NCI-H2196 treated with DMSO at 0.1 percent for 48 hours (cell line): ENCODE measurements around the gene SLC27A5.
A peak's percentile ranks its signal among the peaks of the same experiment; 100 is the strongest.
"Not testable (repeated sequence)": the region's sequence is repeated elsewhere in the genome, so short reads cannot be mapped to it uniquely, and the experiment has no call there.

Source experiments
- DNase-seq: peaks from one replicate; lab custom pipeline; 2025; ENCODE audit not compliant: unreplicated experiment; lab: John Stamatoyannopoulos, UW

The SLC27A5 gene

DNA sequence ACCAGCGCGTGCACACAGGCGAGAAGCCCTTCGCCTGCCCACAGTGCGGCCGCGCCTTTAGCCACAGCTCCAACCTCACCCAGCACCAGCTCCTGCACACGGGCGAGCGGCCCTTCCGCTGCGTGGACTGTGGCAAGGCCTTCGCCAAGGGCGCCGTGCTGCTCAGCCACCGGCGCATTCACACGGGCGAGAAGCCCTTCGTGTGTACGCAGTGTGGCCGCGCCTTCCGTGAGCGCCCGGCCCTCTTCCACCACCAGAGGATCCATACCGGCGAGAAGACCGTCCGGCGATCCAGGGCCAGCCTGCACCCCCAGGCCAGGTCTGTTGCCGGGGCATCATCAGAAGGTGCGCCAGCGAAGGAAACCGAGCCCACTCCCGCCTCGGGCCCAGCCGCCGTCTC, 40.1 kb downstream of the SLC27A5 start:
- DNase-seq: no peak

DNA sequence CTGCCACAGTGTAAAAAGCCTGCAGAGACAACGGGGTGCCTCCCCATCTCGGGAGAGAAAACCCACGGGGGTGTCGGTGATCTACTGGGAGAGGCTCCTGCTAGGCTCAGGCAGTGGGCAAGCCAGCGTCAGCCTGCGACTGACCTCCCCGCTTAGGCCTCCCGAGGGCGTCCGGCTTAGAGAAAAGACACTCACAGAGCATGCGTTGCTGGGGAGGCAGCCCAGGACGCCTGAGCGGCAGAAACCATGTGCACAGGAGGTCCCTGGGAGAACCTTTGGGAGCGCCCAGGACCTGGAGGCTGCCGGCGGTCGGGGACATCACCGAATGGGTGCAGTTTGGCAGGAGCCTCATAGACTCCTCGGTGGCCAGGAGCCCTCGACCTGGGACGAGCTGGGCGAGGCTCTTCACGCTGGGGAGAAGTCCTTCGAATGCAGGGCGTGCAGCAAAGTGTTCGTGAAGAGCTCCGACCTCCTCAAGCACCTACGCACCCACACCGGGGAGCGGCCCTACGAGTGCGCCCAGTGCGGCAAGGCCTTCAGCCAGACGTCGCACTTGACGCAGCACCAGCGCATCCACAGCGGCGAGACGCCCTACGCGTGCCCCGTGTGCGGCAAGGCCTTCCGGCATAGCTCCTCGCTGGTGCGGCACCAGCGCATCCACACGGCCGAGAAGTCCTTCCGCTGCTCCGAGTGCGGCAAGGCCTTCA, 40.8 kb downstream of the SLC27A5 start:
- not testable (repeated sequence) for DNase-seq

DNA sequence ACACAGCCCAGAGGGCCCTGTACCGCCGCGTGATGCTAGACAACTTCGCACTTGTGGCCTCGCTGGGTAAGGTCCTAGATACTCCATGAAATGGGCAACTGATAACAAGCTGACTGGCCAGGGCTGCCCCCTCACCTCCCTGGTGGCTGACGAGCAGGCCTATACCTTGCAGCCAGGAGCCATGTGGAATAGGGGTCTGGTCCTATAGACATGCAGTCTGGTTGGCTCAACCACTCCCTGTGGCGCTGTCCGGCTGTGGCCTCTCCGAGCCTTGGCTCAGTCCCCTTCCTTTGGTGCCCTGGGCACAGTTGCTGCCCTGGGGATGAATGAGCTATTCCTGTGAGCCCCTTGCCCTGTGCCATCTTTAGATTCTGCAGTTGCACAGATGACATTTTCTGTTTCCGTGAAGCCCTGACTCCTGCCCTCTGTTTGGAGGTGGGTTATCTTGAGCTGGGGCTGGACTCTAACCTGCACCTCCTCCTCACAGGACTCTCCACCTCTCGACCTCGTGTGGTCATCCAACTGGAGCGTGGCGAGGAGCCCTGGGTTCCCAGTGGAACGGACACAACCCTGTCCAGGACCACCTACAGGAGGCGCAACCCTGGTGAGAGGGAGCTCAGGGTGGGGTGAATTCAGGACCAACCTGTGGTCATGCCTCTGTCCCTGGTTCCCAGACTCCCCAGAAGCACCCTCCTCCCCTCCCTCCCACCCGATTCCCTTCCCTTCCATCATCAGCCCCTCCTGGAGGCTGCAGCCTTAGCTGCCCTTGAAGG, 42.4 kb downstream of the SLC27A5 start:
- no peak for DNase-seq

DNA sequence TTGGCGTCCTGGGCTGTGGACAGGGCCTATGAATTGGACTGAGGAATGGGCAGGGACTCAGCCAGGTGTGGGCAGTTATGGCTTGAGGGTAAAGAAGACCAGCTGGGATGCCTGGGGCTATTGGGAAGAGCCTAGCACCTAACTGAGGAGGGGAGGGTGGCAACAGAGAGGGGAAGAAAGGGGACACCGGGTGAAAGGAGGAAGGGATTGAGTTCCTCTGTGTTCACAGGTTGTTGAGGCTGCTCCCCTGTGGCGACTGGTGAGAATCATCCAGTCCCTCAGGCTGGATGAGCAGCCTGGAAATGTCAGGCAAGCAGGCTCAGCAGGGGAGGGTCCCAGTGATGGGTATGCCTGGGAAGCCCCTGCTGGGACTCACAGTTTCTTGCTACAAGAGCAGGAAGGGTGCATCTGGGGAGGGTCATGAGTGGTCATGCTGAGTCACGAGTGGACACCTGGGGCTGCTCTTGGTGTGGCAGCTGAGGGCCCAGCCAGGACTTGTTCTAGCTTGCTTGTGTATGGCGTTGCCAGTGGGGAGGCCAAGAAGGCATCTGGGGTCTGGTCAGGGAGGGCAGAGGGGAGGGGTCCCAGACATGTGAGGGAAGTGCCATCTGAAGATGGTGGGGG, 43.5 kb downstream of the SLC27A5 start:
- DNase-seq: no peak

DNA sequence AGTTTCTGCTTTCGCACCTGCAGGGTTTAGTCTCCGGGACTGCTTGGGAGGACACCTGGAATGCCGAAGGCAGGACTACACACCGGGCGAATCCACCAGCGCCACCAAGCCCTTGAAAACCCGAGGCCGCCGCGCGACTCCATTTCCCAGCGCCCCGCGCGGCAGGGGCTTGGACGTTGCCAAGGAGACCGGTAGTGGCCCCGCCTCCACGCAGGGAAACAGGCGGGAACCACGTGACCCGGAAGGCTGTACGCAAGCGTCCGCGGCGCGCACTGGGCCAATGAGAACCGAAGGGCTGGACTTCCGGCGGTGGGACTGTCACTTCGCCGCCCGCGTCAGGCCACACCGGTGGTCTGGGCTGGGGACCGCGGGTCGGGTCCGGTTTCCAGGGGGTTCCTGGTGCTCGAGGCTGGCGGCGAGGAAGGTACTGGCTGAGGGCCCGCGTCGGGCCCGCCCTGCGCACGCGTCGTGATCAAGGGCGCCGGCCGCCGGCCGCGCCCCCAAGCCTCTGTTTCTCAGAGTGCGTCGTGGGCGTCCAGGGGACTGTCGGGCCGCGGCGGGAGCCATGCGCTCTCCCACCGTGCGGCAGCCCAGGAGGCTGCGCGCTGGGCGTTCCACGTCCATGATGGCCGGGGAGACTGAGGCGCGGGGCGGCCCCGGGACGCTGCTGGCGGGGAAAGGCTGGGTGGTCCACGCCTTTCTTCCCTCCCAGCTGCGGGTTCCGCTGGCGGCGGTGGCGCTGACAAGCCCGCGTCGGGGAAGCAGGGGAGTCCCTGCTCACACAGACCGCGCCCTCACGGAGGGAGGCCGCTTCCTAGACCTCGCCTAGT, 44.8 kb downstream of the SLC27A5 start, which contains the start of gene ZNF324:
TSS of gene ZNF324 (plus strand) at position 321 of the 830 bp plus-strand sequence. CDS start 2,106 bp downstream, outside the sequence.
- DNase-seq: peak; percentile 92

DNA sequence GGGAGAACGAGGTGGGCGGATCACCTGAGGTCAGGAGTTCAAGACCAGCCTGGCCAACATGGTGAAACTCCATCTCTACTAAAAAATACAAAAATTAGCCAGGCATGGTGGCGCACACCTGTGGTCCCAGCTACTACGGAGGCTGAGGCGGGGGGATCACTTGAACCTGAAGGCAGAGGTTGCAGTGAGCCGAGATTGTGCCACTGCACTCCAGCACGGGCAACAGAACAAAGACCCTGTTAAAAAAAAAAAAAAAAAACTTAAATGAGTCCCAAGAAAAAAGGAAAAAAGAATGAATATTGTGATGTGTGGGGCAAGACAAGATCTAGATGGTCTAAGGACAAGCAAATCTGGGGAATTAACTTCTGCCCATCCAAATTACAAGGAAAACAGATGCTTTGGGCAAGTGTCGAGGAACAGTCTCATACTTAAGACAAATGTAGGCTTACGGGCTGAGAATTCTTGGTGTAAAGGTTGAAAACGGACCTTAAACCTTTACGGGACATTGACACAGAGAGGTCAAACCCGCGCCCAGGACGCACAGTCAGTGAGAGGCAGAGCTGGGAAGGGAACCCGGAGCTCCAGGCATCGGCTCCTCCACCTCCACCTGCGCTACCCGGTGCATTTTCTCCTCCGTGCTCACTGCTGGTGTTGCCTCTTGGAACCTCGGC, 45.6 kb downstream of the SLC27A5 start:
- DNase-seq: no peak

DNA sequence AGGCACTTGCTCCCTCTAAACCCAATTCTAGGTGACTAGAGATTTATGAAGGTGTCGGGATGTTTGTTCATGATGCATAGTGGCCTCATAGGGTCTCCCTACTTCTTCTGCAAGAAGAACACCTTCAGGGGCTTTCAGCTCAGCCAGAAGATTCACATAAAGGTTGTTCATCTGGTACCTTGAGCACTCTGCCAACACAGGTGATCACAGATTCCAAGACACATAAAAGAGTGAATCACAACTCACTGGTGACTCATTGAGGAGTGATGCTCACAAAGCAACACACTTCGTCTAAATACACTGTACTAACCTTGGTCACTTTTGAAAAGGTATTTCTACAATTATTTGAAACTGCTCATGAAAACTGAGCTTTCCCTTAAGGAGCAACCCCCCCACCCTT, 51.8 kb downstream of the SLC27A5 start:
- DNase-seq: no peak

DNA sequence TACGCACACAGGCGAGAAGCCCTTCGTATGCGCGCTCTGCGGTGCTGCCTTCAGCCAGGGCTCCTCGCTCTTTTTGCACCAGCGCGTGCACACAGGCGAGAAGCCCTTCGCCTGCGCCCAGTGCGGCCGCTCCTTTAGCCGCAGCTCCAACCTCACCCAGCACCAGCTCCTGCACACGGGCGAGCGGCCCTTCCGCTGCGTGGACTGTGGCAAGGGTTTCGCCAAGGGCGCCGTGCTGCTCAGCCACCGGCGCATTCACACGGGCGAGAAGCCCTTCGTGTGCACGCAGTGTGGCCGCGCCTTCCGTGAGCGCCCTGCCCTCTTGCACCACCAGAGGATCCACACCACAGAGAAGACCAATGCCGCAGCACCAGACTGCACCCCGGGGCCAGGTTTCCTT, 55.7 kb downstream of the SLC27A5 start:
- DNase-seq: no peak

DNA sequence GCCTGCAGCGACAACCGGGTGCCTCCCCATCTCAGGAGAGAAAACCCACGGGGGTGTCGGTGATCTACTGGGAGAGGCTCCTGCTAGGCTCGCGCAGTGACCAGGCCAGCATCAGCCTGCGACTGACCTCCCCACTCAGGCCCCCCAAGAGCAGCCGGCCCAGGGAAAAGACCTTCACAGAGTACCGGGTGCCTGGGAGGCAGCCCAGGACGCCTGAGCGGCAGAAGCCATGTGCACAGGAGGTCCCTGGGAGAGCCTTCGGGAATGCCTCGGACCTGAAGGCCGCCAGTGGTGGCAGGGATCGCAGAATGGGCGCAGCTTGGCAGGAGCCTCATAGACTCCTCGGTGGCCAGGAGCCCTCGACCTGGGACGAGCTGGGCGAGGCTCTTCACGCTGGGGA, 56.5 kb downstream of the SLC27A5 start:
- DNase-seq: no peak

DNA sequence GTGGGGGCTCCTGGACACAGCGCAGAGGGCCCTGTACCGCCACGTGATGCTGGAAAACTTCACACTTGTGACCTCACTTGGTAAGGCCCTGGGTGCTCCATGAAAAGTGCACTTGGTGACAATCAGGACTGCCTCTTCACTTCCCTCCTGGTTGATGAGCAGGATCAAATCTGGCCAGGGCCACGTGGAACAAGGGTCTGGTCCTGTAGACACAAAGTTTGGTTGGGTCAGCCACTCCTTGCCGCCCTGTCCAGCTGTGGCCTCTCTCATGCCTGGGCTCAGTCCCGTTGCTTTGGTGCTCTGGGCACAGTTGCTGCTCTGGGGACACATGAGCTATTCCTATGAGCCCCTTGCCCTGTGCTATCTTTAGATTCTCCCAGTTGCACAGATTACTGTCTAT, 58.0 kb downstream of the SLC27A5 start:
- DNase-seq: no peak

DNA sequence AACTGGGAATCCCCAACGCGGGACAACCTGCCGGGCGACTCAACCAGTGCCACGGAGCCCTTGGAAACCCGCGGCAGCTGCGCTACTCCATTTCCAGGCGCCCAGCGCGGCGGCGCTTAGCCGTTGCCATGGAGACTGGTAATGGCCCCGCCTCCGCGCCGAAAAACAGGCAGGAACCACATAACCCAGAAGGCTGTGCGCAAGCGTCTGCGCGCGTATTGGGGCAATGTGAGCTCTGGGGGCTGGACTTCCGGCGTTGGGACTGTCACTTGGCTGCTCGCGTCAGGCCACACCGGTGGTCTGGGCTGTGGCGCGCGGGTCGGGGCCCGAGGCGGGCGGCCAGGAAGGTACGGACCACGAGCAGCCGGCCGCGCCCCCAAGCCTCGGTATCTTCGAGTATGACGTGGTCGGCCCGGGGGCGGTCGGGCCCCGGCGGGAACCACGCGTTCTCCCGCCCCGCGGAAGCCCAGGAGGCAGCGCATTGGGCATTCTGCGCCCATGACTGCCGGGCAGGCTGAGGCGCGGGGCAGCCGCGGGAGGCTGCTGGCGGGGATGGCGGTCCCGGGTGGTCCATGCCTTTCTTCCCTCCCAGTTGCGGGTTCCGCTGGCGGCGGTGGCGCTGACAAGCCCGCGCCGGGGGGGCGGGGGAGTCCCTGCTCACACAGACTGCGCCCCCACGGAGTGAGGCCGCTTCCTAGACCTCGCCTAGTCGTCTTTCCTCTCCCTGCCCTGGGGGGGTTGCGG, 60.3 kb downstream of the SLC27A5 start, which contains the start of gene ZNF324B:
TSS of gene ZNF324B (plus strand) at position 265 of the 744 bp plus-strand sequence. CDS start 2,080 bp downstream, outside the sequence.
- DNase-seq: peak; percentile 94

DNA sequence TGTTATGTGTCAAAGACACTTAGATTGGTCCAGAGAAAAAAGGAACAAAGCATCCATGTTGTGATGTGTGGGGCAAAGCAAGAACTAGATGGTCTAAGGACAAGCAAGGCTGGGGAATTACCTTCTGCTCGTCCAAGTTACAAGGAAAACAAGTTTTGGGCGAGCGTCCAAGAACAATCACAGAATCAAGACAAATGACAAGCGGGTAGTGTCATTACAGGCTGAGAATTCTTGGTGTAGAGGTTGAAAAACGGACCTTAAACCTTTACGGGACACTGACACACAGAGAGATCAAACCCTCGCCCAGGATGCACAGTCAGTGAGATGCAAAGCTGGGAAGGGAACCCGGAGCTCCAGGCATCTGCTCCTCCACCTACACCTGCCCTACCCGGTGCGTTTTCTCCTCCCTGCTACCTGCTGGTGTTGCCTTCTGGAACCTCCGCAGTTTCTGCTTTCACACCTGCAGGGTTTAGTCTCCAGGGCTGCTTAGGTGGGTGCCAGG, 60.9 kb downstream of the SLC27A5 start:
- peak; percentile 73 for DNase-seq

DNA sequence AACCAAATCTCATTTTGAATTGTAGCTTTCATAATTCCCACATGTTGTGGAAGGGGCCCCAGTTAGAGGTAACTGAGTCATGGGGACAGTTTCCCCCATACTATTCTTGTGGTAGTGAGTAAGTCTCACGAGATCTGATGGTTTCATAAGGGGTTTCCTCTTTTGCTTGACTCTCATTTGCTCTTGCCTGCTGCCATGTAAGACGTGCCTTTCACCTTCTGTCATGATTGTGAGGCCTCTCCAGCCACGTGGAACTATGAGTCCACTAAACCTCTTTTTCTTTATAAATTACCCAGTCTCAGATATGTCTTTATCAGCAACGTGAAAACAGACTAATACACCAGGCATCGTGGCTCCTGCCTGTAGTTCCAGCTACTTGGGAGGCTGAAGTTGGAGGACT, 61.8 kb downstream of the SLC27A5 start:
- not testable (repeated sequence) for DNase-seq

DNA sequence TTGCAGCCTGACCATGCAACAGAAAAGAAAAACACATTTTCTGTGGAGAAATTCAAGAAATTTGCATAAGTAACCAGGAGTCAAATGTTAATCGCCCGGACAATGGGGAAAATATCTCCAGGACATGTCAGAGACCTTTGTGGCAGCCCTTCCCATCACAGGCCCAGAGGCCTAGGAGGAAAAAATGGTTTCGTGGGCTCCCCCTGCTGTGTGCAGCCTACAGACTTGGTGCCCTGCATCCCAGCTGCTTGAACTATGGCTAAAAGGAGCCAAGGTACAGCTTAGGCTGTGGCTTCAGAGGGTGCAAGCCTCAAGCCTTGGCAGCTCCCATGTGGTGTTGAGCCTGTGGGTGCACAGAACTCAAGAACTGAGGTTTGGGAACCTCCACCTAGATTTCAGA, 62.9 kb downstream of the SLC27A5 start:
- not testable (repeated sequence) for DNase-seq
